GM10248 (cell line): ENCODE measurements around the gene PDZRN3.

Experiments
- CTCF ChIA-PET: fragments of 300-600 bp; sonication (Branson Sonifier 250); formaldehyde crosslinking; extraction: SDS; loops from one replicate; lab custom pipeline; 2021; ENCODE audit warnings: antibody characterized with exemption; lab: Yijun Ruan, JAX
- POLR2A ChIA-PET: fragments of 350-650 bp; sonication (Branson Sonifier 250); formaldehyde crosslinking; extraction: SDS; loops from one replicate; lab custom pipeline; 2020; ENCODE audit warnings: antibody characterized with exemption; lab: Yijun Ruan, JAX
- DNase-seq: peaks from one replicate; pipeline ENCODE4 v3.0.0; 2012; ENCODE audit errors: extremely low spot score
- TF ChIP-seq, protein P1 (sequence below): IDR thresholded peaks from 2 replicates; pipeline ENCODE4 v1.5.1; 2012; ENCODE audit warnings: mild to moderate bottlenecking, low read depth; ENCODE audit errors: extremely low read depth, missing control alignments, control extremely low read depth

PDZRN3 gene

DNA sequence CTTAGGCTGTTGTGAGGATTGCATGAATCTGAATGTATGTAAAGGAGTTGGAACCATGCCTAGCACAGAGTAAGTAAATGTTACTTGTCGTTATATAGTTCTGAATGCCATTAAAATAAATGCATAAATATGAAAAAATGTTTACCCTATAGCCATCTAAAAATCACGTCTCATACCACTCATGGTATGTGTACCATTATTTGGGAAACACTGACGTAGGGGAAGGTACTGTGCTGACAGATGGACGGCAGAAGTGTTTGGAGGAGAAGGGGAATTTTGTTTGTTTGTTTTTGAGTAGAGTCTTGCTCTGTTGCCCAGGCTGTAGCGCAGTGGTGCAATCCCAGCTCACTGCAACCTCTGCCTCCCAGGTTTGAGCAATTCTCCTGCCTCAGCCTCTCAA is 30.5 kb upstream of the PDZRN3 start:
- CTCF ChIA-PET, result no interaction called here
- no peak for DNase-seq
- TF ChIP-seq, protein P1, sequence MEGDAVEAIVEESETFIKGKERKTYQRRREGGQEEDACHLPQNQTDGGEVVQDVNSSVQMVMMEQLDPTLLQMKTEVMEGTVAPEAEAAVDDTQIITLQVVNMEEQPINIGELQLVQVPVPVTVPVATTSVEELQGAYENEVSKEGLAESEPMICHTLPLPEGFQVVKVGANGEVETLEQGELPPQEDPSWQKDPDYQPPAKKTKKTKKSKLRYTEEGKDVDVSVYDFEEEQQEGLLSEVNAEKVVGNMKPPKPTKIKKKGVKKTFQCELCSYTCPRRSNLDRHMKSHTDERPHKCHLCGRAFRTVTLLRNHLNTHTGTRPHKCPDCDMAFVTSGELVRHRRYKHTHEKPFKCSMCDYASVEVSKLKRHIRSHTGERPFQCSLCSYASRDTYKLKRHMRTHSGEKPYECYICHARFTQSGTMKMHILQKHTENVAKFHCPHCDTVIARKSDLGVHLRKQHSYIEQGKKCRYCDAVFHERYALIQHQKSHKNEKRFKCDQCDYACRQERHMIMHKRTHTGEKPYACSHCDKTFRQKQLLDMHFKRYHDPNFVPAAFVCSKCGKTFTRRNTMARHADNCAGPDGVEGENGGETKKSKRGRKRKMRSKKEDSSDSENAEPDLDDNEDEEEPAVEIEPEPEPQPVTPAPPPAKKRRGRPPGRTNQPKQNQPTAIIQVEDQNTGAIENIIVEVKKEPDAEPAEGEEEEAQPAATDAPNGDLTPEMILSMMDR, result no peak
- POLR2A ChIA-PET, result no interaction called here

GRCh38 chr3:73653877-73654276 is 29.1 kb upstream of the PDZRN3 start:
- POLR2A ChIA-PET, result no interaction called here
- CTCF ChIA-PET, result no interaction called here
- TF ChIP-seq, protein P1, result no peak
- no peak for DNase-seq

DNA sequence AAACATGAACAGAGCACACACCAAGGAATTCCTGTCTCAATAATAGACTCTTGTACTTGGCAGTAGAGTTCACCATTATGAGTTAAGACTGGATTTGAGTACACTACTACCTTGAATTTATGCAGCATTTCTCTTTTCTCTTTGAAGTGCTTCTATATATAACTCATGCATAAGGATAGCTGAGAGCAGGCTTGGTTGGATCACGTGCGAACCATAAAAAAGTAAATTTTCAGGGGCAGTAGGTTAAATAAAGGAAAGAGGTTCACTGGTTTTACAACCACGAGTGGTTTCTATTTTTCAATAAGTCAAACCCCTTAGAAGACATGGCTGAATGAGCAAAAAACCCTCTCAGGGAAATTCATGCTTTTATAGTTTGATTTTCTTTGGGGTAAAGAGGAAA is 28.6 kb upstream of the PDZRN3 start:
- DNase-seq, result no peak
- ChIA-PET CTCF (no interaction called here), POLR2A (no interaction called here)

DNA sequence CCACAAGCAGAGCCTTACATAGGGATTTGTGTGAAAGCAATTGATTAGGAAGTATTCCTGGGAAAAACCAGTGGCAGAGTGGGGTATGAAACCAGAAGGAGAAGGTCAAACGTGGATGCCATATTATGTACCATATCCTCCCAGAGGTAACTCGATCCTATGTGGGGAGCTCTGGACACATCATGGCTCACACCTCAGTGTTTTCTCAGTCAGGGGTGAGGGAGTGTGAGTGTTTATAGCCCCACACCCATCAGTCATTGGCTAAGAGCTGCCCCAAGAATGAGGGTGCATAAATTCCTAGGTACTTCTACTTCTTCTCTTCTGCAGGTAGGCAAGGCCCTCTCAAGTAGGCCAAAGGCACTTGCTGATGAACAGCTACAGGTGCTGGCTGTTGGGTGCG is 28.2 kb upstream of the PDZRN3 start:
- no peak for DNase-seq
- CTCF ChIA-PET, result no interaction called here
- POLR2A ChIA-PET, result no interaction called here
- TF ChIP-seq, protein P1, result no peak

More for the DNA sequence above, 28.6 kb upstream of the PDZRN3 start:
- TF ChIP-seq, protein P1, result no peak

DNA sequence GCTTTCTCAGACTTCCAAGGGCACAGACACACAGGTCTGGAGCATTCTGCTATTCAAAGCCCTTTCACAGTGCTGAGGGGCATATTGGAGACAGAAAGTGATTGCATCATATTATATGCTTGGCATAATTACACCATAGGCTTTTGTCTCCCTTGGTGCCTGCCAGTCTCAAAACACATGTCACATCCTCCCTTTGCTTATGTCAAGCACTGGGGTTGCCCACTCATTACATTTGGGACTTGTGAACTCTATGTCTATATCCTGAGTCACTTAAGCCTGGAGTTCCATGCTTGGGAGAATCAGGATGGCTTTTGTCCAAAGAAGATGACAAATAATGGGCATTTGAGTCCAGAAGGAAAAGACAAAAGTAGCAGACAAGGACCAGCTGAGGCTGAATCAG is 12.3 kb upstream of the PDZRN3 start:
- ChIA-PET POLR2A (no interaction called here), CTCF (no interaction called here)
- TF ChIP-seq, protein P1, result no peak
- DNase-seq, result no peak

- TF ChIP-seq, protein P1, result no peak
- CTCF ChIA-PET, result interaction anchor here (0.6 to 0.7 kb wide), 2 partner anchors 9 to 66 kb away, joined by 3 read pairs; no protein-coding TSS in a partner anchor
- POLR2A ChIA-PET, result no interaction called here
- DNase-seq, result no peak
Measured at GRCh38 chr3:73635254-73635653, 10.5 kb upstream of the PDZRN3 start.

GRCh38 chr3:73633916-73634344 is 9.2 kb upstream of the PDZRN3 start:
- no peak for DNase-seq
- TF ChIP-seq, protein P1, result no peak
- POLR2A ChIA-PET, result no interaction called here
- CTCF ChIA-PET, result interaction anchor here (1.7 kb wide), 1 partner anchor 10 kb away, joined by 3 read pairs; no protein-coding TSS in a partner anchor
